Measurements from ENCODE around the gene HIRIP3.

HIRIP3 gene

DNA sequence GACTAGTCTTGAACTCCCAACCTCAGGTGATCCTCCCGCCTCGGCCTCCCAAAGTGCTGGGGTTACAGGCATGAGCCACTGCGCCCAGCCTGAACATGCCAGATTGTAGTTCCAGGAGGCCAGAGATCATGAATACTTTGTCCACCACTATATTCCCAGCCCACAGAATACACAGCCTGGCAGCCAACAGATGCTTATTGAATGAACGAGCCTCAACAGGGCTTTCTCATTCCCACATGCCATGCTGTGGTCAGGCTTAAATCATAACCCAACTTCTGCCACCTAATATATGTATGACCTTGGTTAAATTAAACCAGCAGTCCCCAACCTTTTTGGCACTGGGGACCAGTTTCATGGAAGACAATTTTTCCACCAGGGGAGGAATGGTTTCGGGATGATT is 36.7 kb downstream of the HIRIP3 start:
- DNase-seq = no peak

DNA sequence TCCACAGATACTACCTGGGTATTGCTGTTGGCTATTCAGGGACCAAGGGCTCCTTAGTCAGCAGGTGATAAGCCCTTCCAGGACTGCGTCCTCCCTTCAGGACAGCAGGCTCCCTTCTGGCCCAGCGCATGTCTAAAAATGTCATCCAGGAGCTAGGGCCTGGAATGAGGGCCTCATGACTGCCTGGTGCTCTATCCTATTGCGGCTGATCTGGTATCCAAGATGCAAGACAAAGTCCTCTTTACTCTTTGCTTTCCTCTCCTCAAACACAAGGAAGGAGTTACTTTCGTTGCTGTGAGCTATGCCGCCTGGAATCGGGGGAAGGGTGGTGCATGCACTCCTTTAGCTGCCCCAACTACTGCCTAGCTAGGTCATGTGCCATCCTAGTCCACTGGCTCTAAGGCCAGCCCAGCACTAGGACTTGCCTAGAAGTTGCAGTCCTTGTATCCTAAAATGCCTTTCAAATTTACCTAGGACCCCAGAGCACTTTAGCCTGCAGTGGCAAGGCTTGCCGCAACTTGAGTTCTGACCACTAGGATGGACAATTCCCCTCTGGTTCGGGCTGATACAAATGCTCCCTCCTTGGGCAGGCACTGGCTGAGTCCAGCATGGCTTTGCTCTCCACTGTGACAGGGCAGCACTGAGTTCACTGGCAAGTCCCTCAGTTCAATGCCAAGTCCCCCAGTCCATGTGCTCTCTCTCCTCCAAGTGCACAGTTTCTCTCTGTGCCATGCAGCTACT is 43.6 kb downstream of the HIRIP3 start:
- no peak for DNase-seq

DNA sequence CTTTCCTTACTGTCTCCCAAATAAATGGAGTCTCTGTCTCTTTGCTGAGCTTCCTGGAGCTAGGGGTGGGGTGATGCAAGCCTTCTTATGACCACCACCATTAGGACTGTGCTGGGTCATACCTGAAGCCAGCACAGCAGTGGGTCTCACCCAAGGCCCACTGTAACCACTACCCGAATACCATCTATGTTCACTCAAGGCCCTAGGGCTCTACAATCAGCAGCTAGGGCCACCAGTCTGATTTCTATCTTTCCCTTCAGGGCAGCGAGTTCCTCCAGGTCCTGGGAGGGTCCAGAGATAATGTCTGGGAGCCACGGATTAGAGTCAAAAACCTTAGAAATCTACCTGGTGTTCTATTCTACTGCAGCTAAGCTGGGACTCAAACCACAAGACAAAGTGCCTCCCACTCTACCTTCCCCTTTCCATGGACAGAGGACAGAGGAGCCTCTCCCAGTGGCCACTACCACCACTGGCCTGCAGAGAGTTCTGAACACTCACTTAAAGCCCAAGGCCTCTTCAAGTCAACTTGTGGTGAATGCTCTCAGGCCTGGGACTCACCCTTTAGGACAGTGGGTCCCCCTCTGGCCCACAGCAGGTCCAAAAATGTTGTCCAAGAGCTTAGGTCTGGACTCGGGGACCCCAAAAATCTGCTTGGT is 44.5 kb downstream of the HIRIP3 start:
- DNase-seq = no peak

DNA sequence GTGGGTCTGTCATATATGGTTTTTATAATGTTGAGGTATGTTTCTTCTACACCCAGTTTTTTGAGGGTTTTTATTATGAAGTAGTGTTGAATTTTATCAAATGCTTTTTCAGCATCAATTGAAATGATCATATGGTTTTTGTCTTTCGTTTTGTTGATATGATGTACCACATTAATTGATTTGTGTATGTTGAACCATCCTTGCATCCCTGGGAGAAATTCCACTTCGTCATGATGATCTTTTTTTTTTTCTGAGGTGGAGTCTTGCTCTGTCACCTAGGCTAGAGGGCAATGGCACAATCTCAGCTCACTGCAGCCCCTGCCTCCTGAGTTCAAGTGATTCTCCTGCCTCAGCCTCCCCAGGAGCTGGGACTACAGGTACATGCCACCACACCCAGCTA is 47.5 kb downstream of the HIRIP3 start:
- DNase-seq = no peak

DNA sequence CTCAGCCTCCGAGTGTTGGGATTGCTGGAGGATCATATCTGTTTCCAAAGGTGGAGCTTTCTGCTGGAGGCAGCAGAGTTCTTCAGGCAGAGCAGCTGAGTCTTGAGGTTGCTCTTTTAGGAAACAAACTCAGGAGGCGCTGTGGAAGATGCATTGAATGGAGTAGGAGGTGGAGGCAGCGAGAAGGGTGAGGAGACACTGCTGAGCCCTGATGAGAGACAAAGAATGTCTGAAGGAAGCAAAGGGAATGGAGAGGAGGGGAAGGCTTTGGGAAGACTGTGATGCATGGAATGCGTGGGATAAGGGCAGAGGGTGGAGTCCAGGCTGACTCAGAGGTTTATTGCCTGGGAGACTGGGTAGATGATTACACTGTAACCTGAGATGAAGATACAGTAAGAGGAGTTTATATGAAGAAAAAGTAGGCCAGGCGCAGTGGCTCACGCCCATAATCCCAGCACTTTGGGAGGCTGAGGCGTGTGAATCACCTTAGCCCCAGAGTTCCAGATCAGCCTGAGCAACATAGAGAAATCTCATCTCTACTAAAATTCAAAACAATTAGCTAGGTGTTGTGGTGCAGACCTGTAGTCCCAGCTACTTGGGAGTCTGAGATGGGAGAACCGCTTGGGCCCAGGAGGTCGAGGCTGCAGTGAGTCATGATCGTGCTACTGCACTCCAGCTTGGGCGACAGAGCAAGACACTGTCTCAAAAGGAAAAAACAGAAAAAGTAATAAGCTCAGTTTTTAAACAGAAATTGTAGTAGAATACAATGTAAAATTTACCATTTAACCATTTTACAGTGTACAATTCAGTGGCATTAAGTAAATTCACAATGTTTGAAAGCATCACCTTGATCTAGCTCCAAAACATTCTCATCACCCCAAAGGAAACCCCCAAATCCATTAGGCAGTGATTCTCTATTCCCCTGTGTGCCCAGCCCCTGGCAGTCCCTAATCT is 51.3 kb downstream of the HIRIP3 start:
- no peak for DNase-seq

Measured in central memory CD4-positive, alpha-beta T cell (primary cell).